ENCODE measurements around the gene CHCHD6.

The CHCHD6 gene

DNA sequence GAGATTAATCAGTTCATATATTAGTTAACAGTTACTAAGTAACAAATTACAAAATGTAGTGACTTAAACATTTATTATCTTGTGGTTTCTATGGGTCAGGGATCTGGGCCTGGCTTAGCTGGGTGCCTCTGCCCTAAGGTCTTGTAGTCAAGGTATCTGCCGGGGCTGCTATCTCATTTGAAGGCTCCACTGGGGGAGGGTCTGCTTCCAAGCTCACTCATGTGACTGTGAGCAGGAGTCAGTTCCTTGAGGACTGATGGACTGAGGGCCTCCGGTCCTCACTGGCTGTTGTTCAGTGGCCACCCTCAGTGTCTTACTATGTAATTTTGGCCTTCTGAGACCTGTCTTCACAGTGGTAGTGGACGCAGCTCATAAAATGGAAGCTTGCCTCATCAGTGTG lies 143.0 kb downstream of the CHCHD6 start:
- DNase-seq (ENCODE audit: low spot score): no peak
- Histone ChIP-seq H2BK12ac (ENCODE audit: low read length) (peak overlapping the region; percentile 63), H3K18ac (ENCODE audit: low read length) (no peak overlapping the region), H2AK5ac (ENCODE audit: low read depth, low read length) (peak overlapping the region; percentile 72), H3K36me3 (replicated peaks in 1 of 2; ENCODE audit: control insufficient read depth in 2 of 2, insufficient read depth in 2 of 2, low read length in 2 of 2) (no peaks in the 10 kb centered on the region), H3K4ac (ENCODE audit: low read length) (no peak overlapping the region), H2BK15ac (ENCODE audit: low read length) (peak overlapping the region; percentile 60), H3K79me1 (ENCODE audit: low read depth, low read length) (no peaks in the 10 kb centered on the region), H3K4me2 (ENCODE audit: insufficient read depth, low read length, poor library complexity, severe bottlenecking) (no peak overlapping the region), H3K4me3 (ENCODE audit: low read length in 2 of 2) (no peak overlapping the region), H4K91ac (ENCODE audit: low read depth, low read length, poor library complexity) (no peak overlapping the region), H2BK120ac (ENCODE audit: low read depth, low read length) (no peak overlapping the region), H3K4me1 (ENCODE audit: control insufficient read depth in 2 of 2, insufficient read depth in 1 of 2, low read depth in 1 of 2, low read length in 2 of 2) (peaks cover 6 to 33% of the 10 kb centered on the region in 2 donors), H2BK5ac (ENCODE audit: low read length) (no peak overlapping the region), H3K23ac (ENCODE audit: low read depth, low read length, poor library complexity) (no peak overlapping the region), H3K9ac (ENCODE audit: low read depth, low read length, poor library complexity) (no peak overlapping the region), H3K14ac (ENCODE audit: low read length) (no peak overlapping the region), H2AFZ (ENCODE audit: low read length) (no peak overlapping the region), H3K27me3 (ENCODE audit: control insufficient read depth in 3 of 3, insufficient read depth in 3 of 3, low read depth in 1 of 3, low read length in 3 of 3) (no peaks in the 10 kb centered on the region), H3K9me3 (replicated peaks in 1 of 2; ENCODE audit: control insufficient read depth in 2 of 2, insufficient read depth in 1 of 2, low read depth in 1 of 2, low read length in 2 of 2) (peaks cover 0 to 6% of the 10 kb centered on the region in 2 donors), H4K8ac (ENCODE audit: low read depth, low read length) (no peak overlapping the region), H3K27ac (replicated peaks; ENCODE audit: low read length) (no peak overlapping the region)
- no CpG with 5 or more reads among the region's 3 CpGs for WGBS, 2 donors (ENCODE audit: extremely low coverage in 2 of 2, insufficient read length in 2 of 2, insufficient replicate concordance in 1 of 2)

DNA sequence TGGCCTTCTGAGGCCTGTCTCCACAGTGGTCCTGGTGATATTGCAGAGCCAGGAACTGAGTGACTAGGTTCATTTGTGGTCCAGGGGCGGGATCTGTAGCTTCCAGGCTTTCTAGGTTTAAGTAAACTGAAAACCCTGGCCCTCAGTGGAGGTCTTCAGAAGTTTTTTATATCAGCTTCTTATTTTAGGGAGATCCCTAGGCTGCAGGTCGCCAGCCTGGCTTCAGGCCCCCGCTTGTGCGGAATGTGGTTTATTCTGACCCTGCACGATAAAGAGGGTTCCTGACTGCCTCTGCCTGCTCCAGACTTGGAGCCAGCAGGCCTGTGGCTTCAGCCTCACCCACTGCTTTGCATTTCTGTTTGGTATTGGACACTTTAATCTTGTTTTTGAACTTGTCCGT lies 145.0 kb downstream of the CHCHD6 start:
- Histone ChIP-seq H4K91ac (ENCODE audit: low read depth, low read length, poor library complexity) (no peak overlapping the region), H3K36me3 (replicated peaks in 1 of 2; ENCODE audit: control insufficient read depth in 2 of 2, insufficient read depth in 2 of 2, low read length in 2 of 2) (no peaks in the 10 kb centered on the region), H2BK120ac (ENCODE audit: low read depth, low read length) (peak overlapping the region; percentile 73), H3K9me3 (replicated peaks in 1 of 2; ENCODE audit: control insufficient read depth in 2 of 2, insufficient read depth in 1 of 2, low read depth in 1 of 2, low read length in 2 of 2) (peaks cover 0 to 6% of the 10 kb centered on the region in 2 donors), H2BK12ac (ENCODE audit: low read length) (no peak overlapping the region), H2BK5ac (ENCODE audit: low read length) (no peak overlapping the region), H3K14ac (ENCODE audit: low read length) (no peak overlapping the region), H2AFZ (ENCODE audit: low read length) (no peak overlapping the region), H2BK15ac (ENCODE audit: low read length) (no peak overlapping the region), H3K9ac (ENCODE audit: low read depth, low read length, poor library complexity) (no peak overlapping the region), H2AK5ac (ENCODE audit: low read depth, low read length) (no peak overlapping the region), H3K4ac (ENCODE audit: low read length) (no peak overlapping the region), H3K4me2 (ENCODE audit: insufficient read depth, low read length, poor library complexity, severe bottlenecking) (no peak overlapping the region), H3K18ac (ENCODE audit: low read length) (peak overlapping the region; percentile 50), H3K4me3 (ENCODE audit: low read length in 2 of 2) (no peak overlapping the region), H4K8ac (ENCODE audit: low read depth, low read length) (no peak overlapping the region), H3K27ac (replicated peaks; ENCODE audit: low read length) (peak overlapping the region; percentile 14), H3K23ac (ENCODE audit: low read depth, low read length, poor library complexity) (no peak overlapping the region), H3K4me1 (ENCODE audit: control insufficient read depth in 2 of 2, insufficient read depth in 1 of 2, low read depth in 1 of 2, low read length in 2 of 2) (peaks cover 6 to 43% of the 10 kb centered on the region in 2 donors), H3K27me3 (ENCODE audit: control insufficient read depth in 3 of 3, insufficient read depth in 3 of 3, low read depth in 1 of 3, low read length in 3 of 3) (no peaks in the 10 kb centered on the region), H3K79me1 (ENCODE audit: low read depth, low read length) (no peaks in the 10 kb centered on the region)
- no CpG with 5 or more reads among the region's 6 CpGs for WGBS, 2 donors (ENCODE audit: extremely low coverage in 2 of 2, insufficient read length in 2 of 2, insufficient replicate concordance in 1 of 2)
- DNase-seq (ENCODE audit: low spot score): no peak

DNA sequence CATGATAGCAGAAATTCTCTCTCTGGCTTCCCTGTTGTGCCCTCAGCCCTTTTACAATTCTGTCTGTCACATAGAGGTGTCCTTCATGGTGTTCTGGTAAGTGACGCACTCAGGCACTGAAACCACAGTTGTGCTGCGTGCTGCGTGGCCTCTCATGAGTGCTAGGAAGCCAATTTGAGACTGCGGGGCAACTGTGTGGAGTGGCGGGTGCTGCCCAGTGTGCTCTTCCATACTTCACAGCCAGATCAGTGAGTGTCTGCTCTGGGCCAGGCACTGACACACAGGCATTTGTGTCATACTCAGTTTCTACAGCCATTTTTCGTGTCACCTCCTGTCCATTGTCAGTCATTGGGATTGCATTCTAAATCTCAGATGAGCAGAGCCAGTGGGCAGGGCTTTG lies 145.7 kb downstream of the CHCHD6 start:
- H3K23ac ChIP-seq (ENCODE audit: low read depth, low read length, poor library complexity): no peak overlapping the region
- H2AK5ac ChIP-seq (ENCODE audit: low read depth, low read length): peak overlapping the region; percentile 87
- H3K4ac ChIP-seq (ENCODE audit: low read length): no peak overlapping the region
- no peaks in the 10 kb centered on the region for H3K36me3 ChIP-seq (replicated peaks in 1 of 2; ENCODE audit: control insufficient read depth in 2 of 2, insufficient read depth in 2 of 2, low read length in 2 of 2)
- peak overlapping the region; percentile 93 for H2BK12ac ChIP-seq (ENCODE audit: low read length)
- no peak overlapping the region for H3K4me3 ChIP-seq (ENCODE audit: low read length in 2 of 2)
- peaks cover 0 to 6% of the 10 kb centered on the region in 2 donors for H3K9me3 ChIP-seq (replicated peaks in 1 of 2; ENCODE audit: control insufficient read depth in 2 of 2, insufficient read depth in 1 of 2, low read depth in 1 of 2, low read length in 2 of 2)
- peak overlapping the region; percentile 92 for H4K8ac ChIP-seq (ENCODE audit: low read depth, low read length)
- H2AFZ ChIP-seq (ENCODE audit: low read length): no peak overlapping the region
- peaks cover 6 to 43% of the 10 kb centered on the region in 2 donors for H3K4me1 ChIP-seq (ENCODE audit: control insufficient read depth in 2 of 2, insufficient read depth in 1 of 2, low read depth in 1 of 2, low read length in 2 of 2)
- no peak for DNase-seq (ENCODE audit: low spot score)
- peak overlapping the region; percentile 96 for H3K18ac ChIP-seq (ENCODE audit: low read length)
- no peaks in the 10 kb centered on the region for H3K27me3 ChIP-seq (ENCODE audit: control insufficient read depth in 3 of 3, insufficient read depth in 3 of 3, low read depth in 1 of 3, low read length in 3 of 3)
- peak overlapping the region; percentile 91 for H3K27ac ChIP-seq (replicated peaks; ENCODE audit: low read length)
- no CpG with 5 or more reads among the region's 6 CpGs for WGBS, 2 donors (ENCODE audit: extremely low coverage in 2 of 2, insufficient read length in 2 of 2, insufficient replicate concordance in 1 of 2)
- H4K91ac ChIP-seq (ENCODE audit: low read depth, low read length, poor library complexity): peak overlapping the region; percentile 85
- no peak overlapping the region for H2BK120ac ChIP-seq (ENCODE audit: low read depth, low read length)
- H3K9ac ChIP-seq (ENCODE audit: low read depth, low read length, poor library complexity): no peak overlapping the region
- H2BK15ac ChIP-seq (ENCODE audit: low read length): peak overlapping the region; percentile 83
- no peak overlapping the region for H3K4me2 ChIP-seq (ENCODE audit: insufficient read depth, low read length, poor library complexity, severe bottlenecking)
- H2BK5ac ChIP-seq (ENCODE audit: low read length): peak overlapping the region; percentile 93
- H3K79me1 ChIP-seq (ENCODE audit: low read depth, low read length): no peaks in the 10 kb centered on the region
- peak overlapping the region; percentile 3 for H3K14ac ChIP-seq (ENCODE audit: low read length)

DNA sequence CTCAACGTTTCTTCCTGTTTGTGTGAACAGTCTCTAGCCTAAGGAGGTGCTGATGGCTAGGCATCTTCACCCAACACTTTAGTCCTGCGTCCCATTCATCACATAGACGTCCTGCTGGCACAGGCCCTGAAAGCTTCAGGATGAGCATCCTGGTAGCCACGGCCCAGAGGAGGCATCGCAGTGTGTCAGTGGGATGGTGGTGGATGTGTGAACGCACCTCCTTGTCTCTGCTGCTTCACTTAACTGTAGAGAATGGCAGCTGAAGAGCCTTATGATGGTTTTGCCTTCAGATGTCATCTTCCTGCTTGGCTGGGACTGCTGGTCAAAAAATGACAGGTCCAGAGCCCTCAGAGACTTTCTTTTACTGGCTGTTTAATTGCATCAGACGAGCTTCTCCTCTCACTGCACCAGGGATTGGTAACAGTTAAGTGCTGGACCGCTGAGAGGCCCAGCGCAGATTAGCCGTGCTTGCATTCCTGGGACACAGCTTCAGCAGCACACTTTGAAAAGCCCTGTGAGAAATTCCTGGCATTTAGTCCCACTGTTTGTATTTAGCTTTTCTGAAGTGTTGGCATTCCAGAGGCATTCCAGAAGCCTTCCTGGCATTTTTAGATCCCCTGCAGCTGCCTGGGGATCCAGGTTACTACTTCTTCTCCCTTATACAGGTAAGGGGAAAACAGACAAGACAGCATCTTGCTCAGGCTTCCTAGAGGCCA lies 146.5 kb downstream of the CHCHD6 start:
- Histone ChIP-seq H3K4ac (ENCODE audit: low read length) (peak overlapping the region; percentile 7), H4K8ac (ENCODE audit: low read depth, low read length) (no peak overlapping the region), H2AFZ (ENCODE audit: low read length) (no peak overlapping the region), H3K27ac (replicated peaks; ENCODE audit: low read length) (peak overlapping the region; percentile 91), H2AK5ac (ENCODE audit: low read depth, low read length) (peak overlapping the region; percentile 87), H3K27me3 (ENCODE audit: control insufficient read depth in 3 of 3, insufficient read depth in 3 of 3, low read depth in 1 of 3, low read length in 3 of 3) (no peaks in the 10 kb centered on the region), H4K91ac (ENCODE audit: low read depth, low read length, poor library complexity) (peak overlapping the region; percentile 85), H2BK5ac (ENCODE audit: low read length) (peak overlapping the region; percentile 93), H3K9me3 (replicated peaks in 1 of 2; ENCODE audit: control insufficient read depth in 2 of 2, insufficient read depth in 1 of 2, low read depth in 1 of 2, low read length in 2 of 2) (peaks cover 0 to 6% of the 10 kb centered on the region in 2 donors), H2BK12ac (ENCODE audit: low read length) (peak overlapping the region; percentile 93), H3K79me1 (ENCODE audit: low read depth, low read length) (no peaks in the 10 kb centered on the region), H3K36me3 (replicated peaks in 1 of 2; ENCODE audit: control insufficient read depth in 2 of 2, insufficient read depth in 2 of 2, low read length in 2 of 2) (no peaks in the 10 kb centered on the region), H2BK120ac (ENCODE audit: low read depth, low read length) (no peak overlapping the region), H3K4me2 (ENCODE audit: insufficient read depth, low read length, poor library complexity, severe bottlenecking) (peak overlapping the region; percentile 23), H3K4me1 (ENCODE audit: control insufficient read depth in 2 of 2, insufficient read depth in 1 of 2, low read depth in 1 of 2, low read length in 2 of 2) (peaks cover 6 to 43% of the 10 kb centered on the region in 2 donors), H3K18ac (ENCODE audit: low read length) (peak overlapping the region; percentile 96), H3K23ac (ENCODE audit: low read depth, low read length, poor library complexity) (no peak overlapping the region), H2BK15ac (ENCODE audit: low read length) (no peak overlapping the region), H3K9ac (ENCODE audit: low read depth, low read length, poor library complexity) (no peak overlapping the region), H3K4me3 (ENCODE audit: low read length in 2 of 2) (no peak overlapping the region), H3K14ac (ENCODE audit: low read length) (peak overlapping the region; percentile 5)
- peak; percentile 80 for DNase-seq (ENCODE audit: low spot score)
- no CpG with 5 or more reads among the region's 10 CpGs for WGBS, 2 donors (ENCODE audit: extremely low coverage in 2 of 2, insufficient read length in 2 of 2, insufficient replicate concordance in 1 of 2)
